ENCODE results near the gene LRP1B.

The LRP1B gene

DNA sequence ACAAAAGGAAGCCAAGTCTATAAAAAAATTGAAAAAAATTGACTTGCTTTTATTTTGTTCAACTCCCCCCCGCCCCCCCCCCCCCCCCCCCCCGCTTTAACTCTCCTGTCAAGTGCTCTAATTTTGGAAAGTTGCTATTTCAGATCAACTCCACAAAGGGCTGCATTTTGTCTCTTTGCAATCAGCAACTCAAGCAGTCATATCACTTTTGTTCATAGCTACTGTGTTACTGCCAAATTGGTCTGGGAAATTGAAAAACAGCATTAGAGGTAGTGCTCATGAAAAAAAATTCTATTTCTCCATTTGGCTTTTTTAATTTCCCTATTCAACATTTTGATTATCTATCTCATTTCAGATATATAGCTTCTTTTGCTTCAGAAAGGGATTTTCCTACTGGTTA is 531.8 kb downstream of the LRP1B start:
- FAIRE-seq: no peak
- no peak for DNase-seq (ENCODE audit: low spot score)

DNA sequence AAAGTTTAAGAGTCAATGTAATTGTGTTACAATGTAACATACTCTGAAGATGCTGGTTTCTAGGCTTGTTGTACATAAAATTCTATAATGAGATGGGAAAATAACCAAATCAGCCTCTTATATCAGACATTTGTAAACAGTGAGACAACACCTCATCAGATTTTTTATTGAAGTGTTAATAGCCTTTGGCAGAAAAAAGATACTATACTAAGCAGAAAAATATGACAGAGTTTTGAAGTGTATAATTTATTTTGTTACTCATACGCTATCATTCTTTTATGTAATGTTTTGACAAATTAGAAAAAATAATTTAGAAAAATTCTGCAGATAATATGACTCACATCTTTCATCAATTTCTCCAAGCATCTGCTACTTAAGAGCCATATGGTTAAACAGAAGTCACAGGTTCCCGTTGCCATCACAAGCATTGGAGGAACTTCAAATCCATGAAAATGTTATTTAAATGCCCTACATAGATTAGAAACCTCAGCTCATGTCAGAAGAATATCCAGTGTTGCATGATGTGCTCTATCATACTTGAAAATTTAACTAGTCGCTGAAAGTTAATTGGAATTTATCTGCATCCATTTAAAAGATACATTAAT is 535.4 kb downstream of the LRP1B start:
- no peak for FAIRE-seq
- DNase-seq (ENCODE audit: low spot score): no peak

- FAIRE-seq: no peak
- DNase-seq (ENCODE audit: low spot score): no peak
These were observed 539.0 kb downstream of the LRP1B start for GRCh38 chr2:141591787-141592186.

GRCh38 chr2:141590620-141591019 is 540.2 kb downstream of the LRP1B start:
- FAIRE-seq: no peak
- DNase-seq (ENCODE audit: low spot score): no peak

DNA sequence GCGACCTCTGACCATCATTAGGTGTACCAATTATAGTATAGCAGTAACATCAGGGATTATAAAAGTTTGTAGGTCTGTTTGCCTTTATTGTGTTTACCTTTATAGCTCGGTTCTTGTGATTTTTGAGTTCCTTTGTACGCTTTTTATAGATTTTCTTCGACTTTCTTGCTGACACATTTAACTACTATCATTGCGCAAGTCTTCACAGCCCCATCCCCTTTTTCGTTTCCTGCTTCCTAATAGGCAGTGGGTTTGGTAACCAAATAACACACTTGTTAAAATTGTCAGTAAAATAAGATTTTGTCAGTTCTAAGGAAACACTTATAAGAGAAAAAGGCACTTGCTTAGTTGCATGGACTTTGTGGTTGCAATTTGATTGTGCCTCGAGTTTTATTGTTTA is 541.5 kb downstream of the LRP1B start:
- DNase-seq (ENCODE audit: low spot score) (no peak), FAIRE-seq (no peak)

DNA sequence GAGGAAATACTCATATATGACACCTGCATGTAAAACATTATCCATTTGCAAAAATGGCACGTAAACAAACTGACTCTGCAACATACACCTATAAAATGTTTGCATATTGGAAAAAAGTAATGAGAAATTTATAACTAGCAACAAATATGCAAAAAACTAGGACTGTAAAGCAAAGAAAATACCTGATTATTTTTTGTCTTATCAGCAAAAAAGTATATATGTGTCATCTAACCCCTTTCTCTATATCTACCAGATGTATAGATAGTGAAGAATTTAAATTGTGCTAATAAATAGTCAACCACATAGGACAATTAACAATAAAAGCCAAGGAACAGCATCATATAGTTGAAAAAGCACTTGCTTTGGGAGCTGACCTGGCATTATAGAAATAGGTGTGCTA is 543.8 kb downstream of the LRP1B start:
- DNase-seq (ENCODE audit: low spot score) (no peak), FAIRE-seq (no peak)

GRCh38 chr2:141582213-141582612 is 548.6 kb downstream of the LRP1B start:
- no peak for DNase-seq (ENCODE audit: low spot score)
- FAIRE-seq: no peak

- DNase-seq (ENCODE audit: low spot score) (no peak), FAIRE-seq (no peak)
These were observed 551.7 kb downstream of the LRP1B start for GRCh38 chr2:141579071-141579470.

GRCh38 chr2:141570474-141571131 is 560.2 kb downstream of the LRP1B start:
- FAIRE-seq: no peak
- no peak for DNase-seq (ENCODE audit: low spot score)

DNA sequence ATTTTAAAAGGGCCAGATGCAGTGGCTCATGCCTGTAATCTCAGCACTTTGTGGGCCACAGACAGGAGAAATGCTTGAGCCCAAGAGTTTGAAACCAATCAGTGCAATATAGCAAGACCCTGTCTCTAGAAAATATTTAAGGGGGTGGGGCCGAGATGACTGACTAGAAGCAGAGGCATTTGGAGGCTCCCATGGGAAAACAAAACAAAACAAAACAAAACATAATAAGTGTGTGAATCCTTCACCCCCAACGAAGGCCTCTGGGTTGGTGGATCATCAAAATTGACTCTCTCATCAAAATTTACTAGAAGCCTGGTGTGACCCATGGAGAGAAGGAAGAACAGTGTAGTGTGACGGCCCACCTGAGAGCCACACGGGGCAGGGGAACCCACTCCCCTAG is 560.9 kb downstream of the LRP1B start:
- no peak for DNase-seq (ENCODE audit: low spot score)
- FAIRE-seq: no peak

GRCh38 chr2:141565597-141565996 is 565.2 kb downstream of the LRP1B start:
- no peak for FAIRE-seq

DNA sequence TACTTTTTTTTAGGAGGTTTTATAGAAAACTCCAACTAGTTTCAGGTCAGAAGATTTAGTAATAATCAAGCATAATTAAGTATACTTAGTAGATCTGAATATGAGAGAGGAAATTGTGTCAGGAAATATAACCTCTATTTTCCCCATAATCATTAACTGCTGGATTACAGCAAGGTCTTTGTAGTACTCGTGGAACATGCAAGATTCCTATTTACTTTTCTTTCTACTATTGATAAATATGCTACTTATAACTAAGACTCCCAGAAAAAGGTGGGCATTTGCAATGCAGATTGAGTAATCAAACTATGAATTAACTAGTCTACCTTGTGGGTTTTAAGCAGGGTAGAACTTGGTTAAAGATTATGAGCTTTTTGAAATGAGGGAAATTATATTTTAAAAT is 570.1 kb downstream of the LRP1B start:
- no peak for DNase-seq (ENCODE audit: low spot score)

More at GRCh38 chr2:141565597-141565996, 565.2 kb downstream of the LRP1B start:
- DNase-seq (ENCODE audit: low spot score): no peak

GRCh38 chr2:141557329-141558095 is 573.3 kb downstream of the LRP1B start:
- peak; percentile 72 for DNase-seq (ENCODE audit: low spot score)
- peak; percentile 63 for FAIRE-seq

More for the DNA sequence above, 570.1 kb downstream of the LRP1B start:
- no peak for FAIRE-seq

GRCh38 chr2:141555876-141556470 is 574.8 kb downstream of the LRP1B start:
- FAIRE-seq (no peak), DNase-seq (ENCODE audit: low spot score) (no peak)

- FAIRE-seq (no peak), DNase-seq (ENCODE audit: low spot score) (no peak)
These were observed 576.0 kb downstream of the LRP1B start for GRCh38 chr2:141554810-141555209.

GRCh38 chr2:141534666-141535362 is 596.0 kb downstream of the LRP1B start:
- DNase-seq (ENCODE audit: low spot score): no peak

DNA sequence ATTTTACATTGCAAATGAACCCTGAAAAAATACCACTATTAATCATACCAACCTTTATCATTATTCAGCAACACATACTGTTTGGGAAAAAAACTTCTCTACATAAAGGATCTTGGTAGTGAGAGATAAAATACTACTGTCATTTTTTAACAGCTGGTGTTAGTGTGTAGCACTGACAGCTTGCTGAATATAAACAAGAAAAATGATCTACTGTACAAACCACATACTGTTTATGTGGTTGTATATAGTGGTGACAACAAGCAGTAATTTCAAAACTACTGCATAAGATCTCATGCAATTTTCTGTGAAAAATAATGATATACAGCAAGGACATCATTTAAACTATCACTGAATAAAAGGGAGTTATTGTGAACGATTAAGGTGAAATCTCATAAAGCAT is 601.2 kb downstream of the LRP1B start:
- FAIRE-seq (no peak), DNase-seq (ENCODE audit: low spot score) (no peak)

More at GRCh38 chr2:141534666-141535362, 596.0 kb downstream of the LRP1B start:
- no peak for FAIRE-seq

DNA sequence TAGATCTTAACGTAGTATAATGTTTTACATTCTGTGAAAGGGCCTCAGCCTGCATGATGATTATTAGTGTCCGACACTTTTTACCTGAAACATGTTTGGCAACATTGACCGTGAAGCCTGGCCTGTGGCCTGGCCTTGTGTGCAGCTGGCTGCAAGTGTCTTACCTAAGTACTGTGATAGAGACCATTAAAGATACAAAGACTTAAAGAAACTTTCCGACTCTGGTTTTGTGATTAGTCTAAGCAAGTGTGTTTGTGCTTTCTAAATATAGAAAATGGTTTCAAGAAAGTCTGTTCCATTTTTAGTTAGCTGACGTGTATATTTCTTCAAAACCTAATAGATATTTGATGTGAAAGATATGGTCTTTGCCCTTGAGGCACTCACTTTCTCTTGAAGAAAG is 601.8 kb downstream of the LRP1B start:
- no peak for FAIRE-seq
- DNase-seq (ENCODE audit: low spot score): no peak

GRCh38 chr2:141526760-141527159 is 604.1 kb downstream of the LRP1B start:
- no peak for DNase-seq (ENCODE audit: low spot score)
- FAIRE-seq: no peak

DNA sequence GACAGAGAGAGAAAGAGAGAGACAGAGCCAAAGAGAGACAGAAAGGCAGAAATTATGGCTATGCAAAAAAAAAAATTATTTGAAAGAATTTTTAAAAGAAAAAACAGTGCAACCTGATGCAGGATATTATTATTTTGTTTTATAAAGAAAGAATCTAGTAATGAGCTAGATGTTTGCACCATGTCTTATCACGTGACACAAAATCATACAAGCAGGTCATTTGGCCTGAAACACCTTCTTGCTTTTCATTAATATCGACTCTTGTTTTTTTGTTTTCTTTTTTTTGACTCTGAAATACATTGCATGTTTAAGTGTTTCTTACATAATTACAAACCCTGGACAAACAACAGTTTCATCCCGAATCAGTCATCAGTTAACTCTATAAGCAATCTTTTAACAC is 606.0 kb downstream of the LRP1B start:
- FAIRE-seq (no peak), DNase-seq (ENCODE audit: low spot score) (no peak)

DNA sequence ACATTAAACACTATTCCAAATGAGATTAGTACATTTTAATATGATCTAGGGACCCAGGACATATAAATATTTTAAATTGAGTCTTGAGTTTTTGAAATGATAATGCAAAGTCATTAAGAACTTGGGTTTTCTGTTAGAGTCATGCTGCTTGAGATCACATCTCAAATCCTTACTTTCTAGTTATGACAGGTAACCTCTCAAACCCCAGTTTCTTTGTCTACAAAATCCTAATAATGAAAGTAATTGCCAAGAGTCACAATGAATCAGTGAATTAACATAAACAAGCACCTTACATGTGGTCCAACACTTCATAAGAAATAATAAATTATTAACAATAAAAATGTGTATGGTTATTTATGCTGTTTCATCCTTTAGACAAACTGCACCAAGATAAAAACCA is 607.6 kb downstream of the LRP1B start:
- FAIRE-seq (no peak), DNase-seq (ENCODE audit: low spot score) (no peak)

DNA sequence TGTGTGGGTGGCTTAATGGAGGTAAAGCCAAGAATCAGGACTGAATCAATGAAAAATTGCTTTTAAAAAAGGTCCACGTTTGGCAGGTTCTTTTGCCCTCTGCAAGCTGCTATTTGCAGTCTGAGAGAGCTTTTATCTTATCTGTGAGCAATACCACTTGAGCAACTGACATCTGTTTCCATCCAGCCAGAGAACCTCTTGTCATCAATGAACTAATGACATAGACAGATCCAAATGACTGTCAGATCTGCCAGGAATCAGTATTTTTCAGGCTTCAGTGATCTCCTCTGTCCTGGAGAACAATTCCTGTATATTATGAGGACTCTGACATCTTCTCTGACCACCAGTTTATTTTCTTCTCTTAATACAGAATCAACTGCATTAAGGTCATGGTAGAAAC is 608.1 kb downstream of the LRP1B start:
- no peak for FAIRE-seq
- DNase-seq (ENCODE audit: low spot score): no peak
